Stimulated activated CD8-positive, alpha-beta memory T cell treated with anti-CD3 and anti-CD28 coated beads, Interleukin-4, amount 100 ng/mL, for 24 hours (primary cell): Measurements from ENCODE around the gene MTMR8.
"Not testable (repeated sequence)": the region's sequence is repeated elsewhere in the genome, so short reads cannot be mapped to it uniquely, and the experiment has no call there.

ENCODE experiments used
- DNase-seq: peaks from one replicate; pipeline ENCODE4 v3.0.0-alpha.2; 2020; ENCODE audit warnings: low read depth

The MTMR8 gene

DNA sequence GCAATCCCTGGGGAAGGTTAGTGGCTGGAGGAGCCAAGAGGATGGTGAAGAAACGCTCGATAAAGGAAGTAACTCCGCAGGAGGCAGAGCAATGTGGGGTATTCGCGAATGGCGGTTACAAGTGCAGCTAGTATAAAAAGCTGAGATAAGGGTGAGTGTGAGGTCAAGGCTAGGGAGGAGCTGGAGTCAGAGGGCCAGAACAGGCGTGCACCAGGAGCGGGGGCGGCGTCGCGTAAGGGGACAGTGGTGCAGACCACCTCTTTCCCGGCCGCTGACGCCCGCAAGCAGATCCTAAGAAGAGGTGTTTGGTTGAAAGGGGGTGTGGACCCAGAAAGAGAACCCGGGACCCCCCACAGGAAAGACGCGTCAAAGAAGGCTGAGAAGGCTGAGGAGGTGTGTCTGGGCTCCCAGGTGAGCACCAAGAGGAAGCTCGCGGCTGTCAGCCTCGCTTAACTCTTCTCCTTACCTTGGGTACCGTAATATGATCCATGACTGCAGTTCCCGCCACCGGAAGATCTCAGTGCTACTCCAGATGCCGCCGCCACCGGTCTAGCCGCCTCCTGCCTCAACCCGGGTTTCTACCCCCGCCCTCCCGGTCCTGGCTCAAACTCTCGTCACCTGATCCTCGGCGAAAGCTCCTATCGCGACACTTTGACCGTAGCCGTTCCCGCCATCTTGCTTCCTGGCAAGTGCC is at the start of gene MTMR8:
TSS of gene MTMR8 (minus strand) at position 579 of the 694 bp plus-strand sequence. CDS start at position 490, 89 bp downstream.
- DNase-seq: peak; percentile 58

DNA sequence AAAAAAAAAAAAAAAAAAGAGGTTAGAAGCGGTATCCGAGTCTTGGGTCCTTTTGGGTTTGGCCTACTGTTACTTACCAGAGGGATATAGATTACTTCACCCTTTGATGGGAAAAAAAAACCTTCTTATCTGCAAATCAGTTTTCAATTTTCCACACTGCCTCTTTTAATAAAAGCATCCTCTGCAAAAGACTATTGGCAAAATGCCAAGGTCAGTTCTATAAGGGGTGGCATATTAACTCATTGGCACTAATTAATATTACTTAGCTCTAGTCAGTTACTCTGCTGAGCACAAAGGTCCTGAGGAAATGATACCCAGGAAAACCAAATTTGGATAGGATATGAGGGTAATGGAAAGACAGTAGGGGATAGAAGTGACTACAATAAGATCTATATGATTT is 44.3 kb upstream of the MTMR8 start:
- no peak for DNase-seq

DNA sequence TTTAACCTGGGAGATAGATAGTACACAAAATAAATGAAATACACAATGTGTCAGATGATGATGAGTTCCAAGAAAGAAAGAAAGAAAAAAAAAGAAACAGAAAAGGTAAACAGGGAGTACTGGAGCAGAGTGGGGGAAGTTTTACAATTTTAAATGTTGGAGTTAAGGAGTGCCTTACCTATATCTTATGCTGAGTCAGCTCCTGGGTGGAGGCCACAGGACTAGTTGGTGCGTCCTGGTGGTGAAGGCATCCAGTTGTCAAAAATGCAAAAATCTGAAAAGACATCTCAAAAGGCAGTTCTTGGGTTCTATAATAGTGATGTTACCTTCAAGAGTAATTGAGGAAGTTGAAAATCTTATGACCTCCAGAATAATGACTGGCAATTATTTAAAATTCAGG is 42.4 kb upstream of the MTMR8 start:
- no peak for DNase-seq

DNA sequence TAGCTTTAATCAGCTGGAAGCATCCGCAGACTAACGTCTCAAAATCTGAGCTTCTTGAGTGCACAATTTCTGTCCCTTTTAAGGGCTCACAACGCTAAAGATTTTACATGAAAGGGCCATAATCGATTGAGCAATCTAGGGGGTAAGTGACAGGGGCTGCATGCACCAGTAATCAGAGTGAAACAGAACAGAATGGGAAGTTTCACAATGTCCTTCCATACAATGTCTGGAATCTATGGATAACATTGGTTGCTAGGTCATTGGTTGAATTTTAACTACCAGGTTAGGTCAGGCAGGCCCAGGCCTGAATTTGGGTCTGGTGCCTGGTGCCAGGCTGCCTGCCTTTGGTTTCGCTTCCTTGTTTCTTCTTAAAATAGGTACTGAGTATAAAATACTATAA is 42.0 kb upstream of the MTMR8 start:
- no peak for DNase-seq

DNA sequence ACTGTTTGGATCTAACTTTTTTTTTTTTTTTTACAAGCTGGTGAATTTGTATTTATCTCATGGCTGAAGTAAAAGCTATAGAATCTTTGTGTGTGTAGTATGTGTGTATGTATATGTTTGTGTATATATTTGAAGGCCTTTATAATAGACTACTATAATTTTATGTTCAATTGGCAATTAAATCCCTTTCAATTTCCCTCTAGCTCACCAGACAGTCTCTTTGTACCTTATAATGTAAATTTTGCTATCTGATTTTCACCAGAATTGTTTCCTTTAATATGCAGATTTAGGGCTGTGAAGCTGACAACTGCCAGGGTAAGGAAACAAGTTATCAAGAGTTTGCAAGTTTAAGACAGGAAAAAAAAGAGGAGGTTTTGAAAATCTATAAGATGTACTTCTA is 33.1 kb upstream of the MTMR8 start:
- no peak for DNase-seq

DNA sequence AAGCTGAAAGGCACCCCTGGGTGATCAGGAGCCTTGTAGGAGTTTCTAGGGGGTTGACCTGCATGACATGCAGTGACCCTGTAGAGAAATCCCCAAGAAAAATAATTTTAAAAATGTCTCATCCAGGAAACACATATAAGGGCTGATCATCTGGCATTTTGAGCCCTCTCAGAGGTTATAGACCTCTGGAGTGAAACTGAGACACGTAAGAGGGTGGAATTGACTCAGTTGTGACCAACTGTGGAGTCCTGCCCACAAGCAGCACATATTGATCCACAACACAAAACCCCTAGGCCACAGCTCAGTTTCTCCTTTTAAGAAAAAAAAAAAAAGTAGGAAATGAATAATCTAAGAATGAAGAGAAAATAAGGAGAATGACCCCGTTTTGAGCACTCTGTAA is 32.5 kb upstream of the MTMR8 start:
- no peak for DNase-seq

DNA sequence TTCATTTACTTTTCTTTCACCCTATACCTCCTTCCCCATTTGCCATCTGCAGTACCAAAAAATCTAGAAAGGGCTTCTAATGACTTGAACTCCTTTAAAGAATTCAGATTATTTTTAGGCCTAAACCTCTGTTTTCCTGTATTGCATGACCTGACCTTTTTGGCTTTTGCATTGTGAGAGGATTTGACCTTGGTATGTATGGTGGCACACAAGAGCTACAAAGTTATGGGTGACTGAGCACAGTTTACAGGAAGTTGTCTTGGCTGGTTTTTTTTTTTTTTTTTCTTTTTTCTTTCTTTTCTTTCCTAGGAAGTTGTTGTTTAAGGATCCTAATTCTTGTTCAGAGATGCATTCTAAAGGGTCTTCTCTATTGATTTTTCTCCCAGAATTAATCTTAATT is 32.0 kb upstream of the MTMR8 start:
- DNase-seq: no peak

DNA sequence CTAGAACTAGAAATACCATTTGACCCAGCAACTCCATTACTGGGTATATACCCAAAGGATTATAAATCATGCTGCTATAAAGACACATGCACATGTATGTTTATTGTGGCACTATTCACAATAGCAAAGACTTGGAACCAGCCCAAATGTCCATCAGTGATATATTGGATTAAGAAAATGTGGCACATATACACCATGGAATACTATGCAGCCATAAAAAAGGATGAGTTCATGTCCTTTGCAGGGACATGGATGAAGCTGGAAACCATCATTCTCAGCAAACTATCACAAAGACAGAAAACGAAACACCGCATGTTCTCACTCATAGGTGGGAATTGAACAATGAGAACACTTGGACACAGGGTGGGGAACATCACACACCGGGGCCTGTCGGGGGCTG is 14.5 kb upstream of the MTMR8 start:
- DNase-seq: not testable (repeated sequence)

DNA sequence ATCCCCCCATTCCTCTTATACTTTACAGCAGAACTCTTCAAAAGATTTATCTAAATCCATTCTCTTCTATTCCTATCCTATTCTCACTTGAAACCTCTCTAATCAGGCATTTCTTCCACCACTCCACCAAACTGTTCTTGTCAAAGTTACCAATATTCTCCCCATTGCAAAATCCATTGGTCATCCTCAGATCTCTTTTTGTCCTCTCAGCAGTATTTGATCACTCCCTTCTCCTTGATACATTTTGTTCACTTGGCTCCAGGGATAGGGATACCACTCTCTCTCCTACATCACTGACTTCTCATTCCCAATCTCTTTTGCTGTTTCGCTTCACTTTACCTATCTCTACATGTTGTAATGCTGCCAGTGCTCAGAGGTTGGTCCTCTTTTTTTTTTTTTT is 2.8 kb upstream of the MTMR8 start:
- DNase-seq: no peak

DNA sequence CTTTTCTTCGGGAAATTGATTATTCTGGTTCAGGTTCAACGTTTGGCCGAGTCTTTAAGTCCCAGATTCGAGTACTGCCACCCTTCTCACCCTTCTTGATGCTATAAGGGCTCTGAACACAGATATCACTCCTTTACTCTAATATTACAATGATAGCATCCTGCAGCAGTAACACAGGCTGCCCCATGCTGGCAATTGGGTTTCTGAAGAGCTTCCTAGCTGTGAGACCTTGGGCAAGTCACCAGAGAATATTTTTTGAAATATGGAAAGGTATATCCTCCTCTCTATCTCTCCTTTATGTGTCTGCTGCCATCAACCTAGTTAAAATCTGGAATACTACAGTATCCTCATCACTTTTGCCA is 297 bp upstream of the MTMR8 start:
- no peak for DNase-seq

DNA sequence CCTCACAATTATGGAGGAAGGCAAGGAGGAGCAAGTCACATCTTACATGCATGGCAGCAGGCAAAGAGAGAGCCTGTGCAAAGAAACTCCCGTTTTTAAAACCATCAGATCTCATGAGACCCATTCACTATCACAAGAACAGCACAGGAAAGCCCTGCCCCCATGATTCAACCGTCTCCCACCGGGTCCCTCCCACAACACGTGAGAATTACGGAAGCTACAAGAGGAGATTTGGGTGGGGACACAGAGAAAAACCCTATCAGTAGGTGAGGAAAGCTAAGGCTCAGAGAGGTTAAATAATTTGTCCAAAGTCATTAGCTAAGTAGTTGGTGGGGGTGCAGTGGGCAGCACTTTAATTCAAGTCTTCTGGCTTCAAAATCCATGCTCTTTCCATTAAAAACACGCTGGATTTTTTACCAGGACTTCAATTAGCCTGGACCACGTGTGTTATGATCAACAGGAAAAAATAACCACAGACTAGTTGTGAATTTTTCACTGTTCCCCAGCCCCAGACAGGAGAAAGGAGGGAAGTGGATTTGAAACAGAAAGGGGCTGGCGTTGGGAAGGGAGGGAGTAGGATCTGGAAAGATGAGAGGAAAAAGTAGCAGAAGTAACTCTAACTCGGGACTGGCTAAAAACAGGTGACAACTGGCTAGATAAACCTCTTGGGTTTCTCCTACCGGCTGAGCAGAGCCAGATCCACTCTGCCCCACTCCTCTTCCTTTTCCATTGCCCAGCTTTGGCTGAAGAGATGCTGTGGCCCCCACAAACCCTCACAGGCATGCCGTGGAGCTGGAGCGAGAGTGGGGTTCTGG is 986 bp downstream of the MTMR8 start:
- DNase-seq: no peak

DNA sequence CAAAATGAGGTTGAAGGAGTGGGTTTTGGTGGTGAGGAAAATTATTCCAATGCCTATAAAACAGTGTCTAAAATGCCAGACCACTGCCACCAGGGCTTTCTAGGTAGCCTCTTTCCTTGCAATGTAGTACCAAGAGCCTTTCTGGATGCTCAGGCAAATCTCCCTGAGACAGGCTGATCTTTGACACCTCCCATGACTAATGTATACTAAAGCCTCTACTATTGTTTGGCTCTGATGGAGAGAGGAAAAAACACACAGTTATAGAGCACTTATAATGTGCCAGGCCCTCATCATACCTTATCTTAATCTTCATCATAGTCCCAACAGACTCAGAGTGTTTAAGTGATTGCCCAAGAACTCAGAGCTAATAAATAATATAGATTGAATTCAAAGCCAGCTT is 5.8 kb downstream of the MTMR8 start:
- DNase-seq: no peak

DNA sequence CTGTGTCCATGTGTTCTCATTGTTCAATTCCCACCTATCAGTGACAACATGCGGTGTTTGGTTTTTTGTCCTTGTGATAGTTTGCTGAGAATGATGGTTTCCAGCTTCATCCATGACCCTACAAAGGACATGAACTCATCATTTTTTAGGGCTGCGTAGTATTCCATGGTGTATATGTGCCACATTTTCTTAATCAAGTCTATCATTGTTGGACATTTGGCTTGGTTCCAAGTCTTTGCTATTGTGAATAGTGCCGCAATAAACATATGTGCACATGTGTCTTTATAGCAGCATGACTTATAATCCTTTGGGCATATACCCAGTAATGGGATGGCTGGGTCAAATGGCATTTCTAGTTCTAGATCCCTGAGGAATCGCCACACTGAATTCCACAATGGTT is 14.5 kb downstream of the MTMR8 start:
- not testable (repeated sequence) for DNase-seq

DNA sequence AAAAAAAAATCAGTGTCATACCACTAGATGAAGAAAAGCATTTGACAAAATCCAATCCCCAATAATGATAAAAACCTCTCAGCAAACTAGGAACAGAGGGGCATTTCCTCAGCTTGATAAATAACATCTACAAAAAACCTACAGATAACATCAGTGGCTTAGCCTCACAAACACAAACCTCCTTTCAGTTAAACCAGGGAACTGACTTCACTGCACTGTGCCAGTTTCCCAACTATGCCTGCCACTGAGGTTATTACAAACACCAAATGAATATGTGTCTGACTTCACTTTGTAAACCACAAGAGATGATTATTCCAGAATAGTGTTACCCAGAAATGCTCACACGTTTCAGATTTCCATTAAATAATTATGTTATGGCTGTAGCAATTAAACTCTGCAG is 15.3 kb downstream of the MTMR8 start:
- DNase-seq: no peak

DNA sequence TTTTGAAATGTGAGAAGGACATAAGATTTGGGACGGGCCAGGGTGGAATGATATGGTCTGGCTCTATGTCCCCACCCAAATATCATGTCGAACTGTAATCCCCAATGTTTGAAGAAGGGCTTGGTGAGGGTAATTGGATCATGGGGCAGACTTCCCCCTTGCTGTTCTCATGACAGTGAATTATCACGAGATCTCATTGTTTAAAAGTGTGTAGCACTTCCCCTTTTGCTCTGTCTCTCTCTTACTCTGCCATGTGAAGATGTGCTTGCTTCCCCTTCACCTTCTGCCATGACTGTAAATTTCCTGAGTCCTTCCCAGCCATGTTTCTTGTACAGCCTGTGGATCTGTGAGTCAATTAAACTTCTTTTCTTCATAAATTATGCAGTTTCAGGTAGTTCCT is 17.5 kb downstream of the MTMR8 start:
- no peak for DNase-seq

DNA sequence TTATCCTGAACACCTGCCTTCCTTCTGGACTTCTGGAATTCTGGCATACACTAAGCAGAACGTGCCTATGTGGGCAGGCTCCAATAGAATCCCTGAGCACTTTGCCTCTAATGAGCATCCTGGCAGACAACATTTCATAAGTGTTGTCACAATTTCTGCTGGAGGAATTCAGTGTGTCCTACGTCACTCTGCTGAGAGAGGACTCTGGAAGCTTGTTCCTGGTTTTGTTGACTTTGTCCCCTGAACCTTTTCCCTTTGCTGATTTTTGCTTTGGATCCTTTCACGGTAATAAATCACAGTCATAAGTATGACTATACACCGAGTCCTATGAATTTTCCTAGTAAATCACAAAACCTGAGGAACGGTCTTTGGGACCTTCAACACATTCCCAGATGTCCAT is 43.2 kb downstream of the MTMR8 start:
- no peak for DNase-seq

DNA sequence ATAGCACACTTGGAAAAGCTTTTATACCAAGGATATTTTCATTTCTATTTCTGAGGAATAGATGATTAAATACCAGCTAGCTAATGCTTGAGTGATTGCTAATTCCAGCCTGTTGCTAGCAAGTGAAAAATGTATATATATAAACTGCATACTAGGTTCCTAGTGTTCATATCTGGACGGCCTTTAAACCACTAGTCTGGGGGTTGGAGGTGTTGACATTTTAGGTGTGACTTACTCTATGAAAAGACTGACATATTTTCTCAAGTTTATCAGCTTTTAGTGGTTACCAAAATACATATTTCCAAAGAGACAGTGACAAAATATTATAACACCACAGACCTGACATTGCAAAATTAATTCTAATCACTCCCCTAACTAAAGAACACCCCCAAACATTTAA is 44.7 kb downstream of the MTMR8 start:
- DNase-seq: no peak

DNA sequence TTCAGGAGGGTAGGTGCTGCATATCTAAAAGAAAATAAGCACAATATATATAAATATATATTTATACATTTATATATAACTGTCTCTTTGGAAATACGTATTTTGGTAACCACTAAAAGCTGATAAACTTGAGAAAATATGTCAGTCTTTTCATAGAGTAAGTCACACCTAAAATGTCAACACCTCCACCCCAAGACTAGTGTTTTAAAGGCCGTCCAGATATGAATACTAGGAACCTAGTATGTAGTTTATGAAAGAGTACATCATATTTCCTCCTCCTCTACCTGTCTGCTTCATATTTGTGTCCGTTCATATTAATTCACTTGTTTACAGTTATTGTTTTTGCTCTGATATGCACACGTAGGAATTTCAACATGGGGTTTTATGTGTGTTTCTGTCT is 45.2 kb downstream of the MTMR8 start:
- DNase-seq: no peak

DNA sequence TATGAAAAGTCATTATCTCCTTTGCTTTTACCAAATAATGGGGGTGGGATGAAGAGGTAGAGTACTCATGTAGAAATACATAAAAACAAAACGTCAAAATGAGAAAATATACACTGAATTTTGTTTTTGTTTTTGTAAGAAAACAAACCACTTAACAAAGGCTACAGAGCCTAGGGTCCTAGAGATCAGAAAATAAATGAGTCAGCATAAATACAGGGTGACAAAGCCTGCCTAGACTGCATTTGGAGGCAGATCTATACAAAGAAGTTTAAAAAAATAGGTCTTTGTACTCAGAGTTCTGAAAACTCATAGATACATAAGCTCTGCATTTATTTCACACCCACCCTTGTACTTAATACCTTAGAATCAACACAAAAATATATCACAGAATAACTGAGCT is 52.4 kb downstream of the MTMR8 start:
- no peak for DNase-seq

DNA sequence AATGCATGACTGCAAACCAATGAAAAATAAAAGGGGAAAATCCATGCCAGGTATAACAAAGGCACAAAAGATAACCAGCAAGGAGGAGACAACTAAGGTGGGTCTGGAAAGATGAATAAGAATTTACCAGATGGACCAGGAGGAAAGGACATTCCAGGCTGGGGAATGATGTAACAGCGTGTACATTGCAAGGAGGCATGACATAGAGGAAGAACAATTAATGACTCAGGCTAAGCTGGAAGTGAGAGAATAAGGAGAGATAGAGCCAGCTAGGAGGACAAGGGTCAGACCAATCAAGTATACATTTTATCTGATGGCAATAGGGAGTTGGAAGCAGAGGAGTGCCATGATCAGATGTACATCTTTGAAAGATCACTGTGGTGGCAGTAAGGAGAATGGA is 57.0 kb downstream of the MTMR8 start:
- no peak for DNase-seq

DNA sequence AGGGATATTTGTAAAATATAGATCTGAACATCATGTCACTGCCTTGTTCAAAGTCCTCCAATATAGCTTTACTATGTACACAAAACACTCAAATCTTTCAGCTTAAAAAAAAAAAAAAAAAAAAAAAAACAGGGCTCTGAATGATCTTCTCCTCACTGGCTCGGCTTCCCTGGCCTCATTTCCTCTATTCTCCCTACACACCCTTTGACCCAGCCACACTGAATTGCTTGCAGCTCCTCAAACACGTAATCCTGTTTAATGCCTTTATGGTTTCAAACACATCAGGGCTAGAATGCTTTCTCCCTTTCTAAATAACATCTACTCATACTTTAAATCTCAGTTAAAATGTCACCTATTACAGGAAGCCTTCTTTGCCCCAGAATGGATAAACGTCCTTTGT is 60.8 kb downstream of the MTMR8 start:
- DNase-seq: no peak

DNA sequence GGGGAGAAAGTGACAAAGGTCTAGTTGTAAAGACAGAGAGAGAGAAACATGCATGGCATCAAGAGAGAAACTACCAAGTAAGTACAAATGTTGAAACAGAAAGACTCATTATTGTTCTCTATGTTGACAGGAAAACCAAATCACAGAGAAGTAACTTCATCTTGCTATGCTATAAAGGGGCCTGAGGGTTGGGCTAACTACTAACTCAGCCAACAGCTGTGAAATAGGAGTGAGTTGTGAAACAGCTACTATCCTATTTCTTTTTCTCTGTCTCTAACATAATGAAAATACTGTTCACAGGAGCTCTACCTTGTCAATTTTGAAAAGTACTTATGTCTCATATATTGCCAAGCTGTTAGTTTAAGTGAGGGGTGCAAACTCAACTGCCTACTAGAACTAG is 65.0 kb downstream of the MTMR8 start:
- DNase-seq: no peak

DNA sequence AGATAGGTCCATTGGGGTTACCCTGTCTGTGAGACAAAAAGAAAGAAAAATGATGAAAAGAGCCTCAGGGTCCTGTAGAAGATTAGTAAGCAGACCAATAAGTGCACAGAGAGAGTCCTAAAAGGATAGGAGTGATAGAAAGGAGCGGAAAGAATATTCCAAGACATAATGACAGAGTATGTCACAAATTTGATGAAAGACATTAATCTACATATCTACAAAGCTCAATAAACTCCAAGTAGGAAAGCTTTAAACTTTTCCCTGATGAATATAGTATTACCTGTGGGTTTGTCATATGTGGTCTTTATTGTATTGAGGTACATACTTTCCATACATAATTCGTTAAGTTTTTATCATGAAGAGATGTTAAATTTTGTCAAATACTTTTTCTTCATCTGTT is 73.7 kb downstream of the MTMR8 start:
- DNase-seq: no peak

DNA sequence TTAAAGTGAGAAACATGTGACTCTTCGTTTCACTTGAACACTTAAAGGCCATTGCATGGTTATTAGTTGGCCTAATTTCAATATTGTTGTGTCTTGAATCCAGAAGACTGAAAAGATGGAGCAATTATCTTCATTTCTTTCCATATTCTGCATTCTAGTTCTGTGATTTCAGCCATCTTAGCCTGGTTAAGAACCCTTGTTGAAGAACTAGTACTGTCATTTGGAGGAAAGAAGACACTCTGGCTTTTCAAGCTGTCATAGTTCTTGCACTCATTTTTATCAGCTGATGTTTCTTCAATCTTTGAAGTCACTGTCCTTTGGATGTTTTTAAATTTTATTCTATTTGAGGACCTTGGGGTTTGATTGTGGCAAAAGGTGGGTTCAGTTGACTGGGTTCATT is 81.6 kb downstream of the MTMR8 start:
- DNase-seq: no peak
